Pulmonary artery endothelial cell (primary cell): ENCODE results near the gene GAK. TPM values are rescaled to one million over a fixed set of nuclear protein-coding genes. Genes with fewer than 3 reads are reported as not detected.
"Not testable (repeated sequence)": the region's sequence is repeated elsewhere in the genome, so short reads cannot be mapped to it uniquely, and the experiment has no call there.

Experiments used
- DNase-seq: peaks from one replicate; pipeline ENCODE4 v3.0.0-alpha.2; 2011; ENCODE audit warnings: low read depth, low spot score
- total RNA-seq: library from RNA; depleted of rRNA; stranded (reverse); fragments of >200 nt; gene quantifications from 2 replicates; pipeline ENCODE4 v1.2.3, GENCODE V29; 2014

GAK gene
- total RNA-seq, 1 donor from 2014 or later: 64.6 TPM

GRCh38 chr4:926538-926937 lies 5.6 kb downstream of the GAK start:
- DNase-seq: no peak

- DNase-seq: no peak
Measured at GRCh38 chr4:925771-926500, 6.2 kb downstream of the GAK start.

GRCh38 chr4:925171-925570 lies 6.9 kb downstream of the GAK start:
- no peak for DNase-seq

- peak; percentile 43 for DNase-seq
Measured at GRCh38 chr4:924107-925096, 7.7 kb downstream of the GAK start.

GRCh38 chr4:921830-922331 lies 10.2 kb downstream of the GAK start:
- DNase-seq: no peak

- DNase-seq: not testable (repeated sequence)
Measured at GRCh38 chr4:919004-919680, 13.0 kb downstream of the GAK start.

- not testable (repeated sequence) for DNase-seq
Measured at GRCh38 chr4:918591-918990, 13.5 kb downstream of the GAK start.

- DNase-seq: no peak
Measured at GRCh38 chr4:917992-918391, 14.1 kb downstream of the GAK start.

GRCh38 chr4:917466-917865 lies 14.7 kb downstream of the GAK start:
- DNase-seq: no peak

GRCh38 chr4:915595-915994 lies 16.5 kb downstream of the GAK start:
- no peak for DNase-seq

GRCh38 chr4:915041-915474 lies 17.1 kb downstream of the GAK start:
- DNase-seq: no peak

- DNase-seq: no peak
Measured at GRCh38 chr4:914531-914930, 17.6 kb downstream of the GAK start.

- DNase-seq: no peak
Measured at GRCh38 chr4:913280-913618, 18.9 kb downstream of the GAK start.

- DNase-seq: no peak
Measured at GRCh38 chr4:912548-913279, 19.4 kb downstream of the GAK start.

- no peak for DNase-seq
Measured at GRCh38 chr4:911871-912490, 20.1 kb downstream of the GAK start.

- no peak for DNase-seq
Measured at GRCh38 chr4:911221-911751, 20.8 kb downstream of the GAK start.

- no peak for DNase-seq
Measured at GRCh38 chr4:910366-911091, 21.6 kb downstream of the GAK start.

GRCh38 chr4:909821-910220 lies 22.3 kb downstream of the GAK start:
- DNase-seq: no peak

GRCh38 chr4:909131-909571 lies 23.0 kb downstream of the GAK start:
- no peak for DNase-seq
